HepG2 (cell line): ENCODE results near the gene FAM117A.

Experiments used
- FIP1L1 ChIP-seq: fragments of 200-400 bp; formaldehyde crosslinking; IDR thresholded peaks from 2 replicates; pipeline ENCODE4 v1.6.1; 2018; ENCODE audit warnings: low read depth, mild to moderate bottlenecking, low read length, moderate library complexity, borderline replicate concordance; ENCODE audit not compliant: insufficient read depth
- FOXO4 ChIP-seq: sonication (generic); formaldehyde crosslinking; conservative IDR thresholded peaks from 2 replicates; pipeline ENCODE4 v1.8.1; 2023; ENCODE audit warnings: missing genetic modification reagents
- HOXA3 ChIP-seq: sonication (generic); formaldehyde crosslinking; IDR thresholded peaks from 2 replicates; pipeline ENCODE4 v1.5.0; 2020; ENCODE audit warnings: missing genetic modification reagents
- JDP2 ChIP-seq: sonication (generic); formaldehyde crosslinking; IDR thresholded peaks from 2 replicates; pipeline ENCODE4 v1.8.1; 2022; ENCODE audit warnings: missing genetic modification reagents, borderline replicate concordance
- POLR2A ChIP-seq, 2 experiments: IDR thresholded peaks; 2 replicates each; pipeline ENCODE4 v1.6.1; 2011; ENCODE audit warnings: low read depth in 2 of 2, low read length in 2 of 2, mild to moderate bottlenecking in 1 of 2, moderate library complexity in 1 of 2; ENCODE audit not compliant: insufficient read depth in 1 of 2
- SCMH1 ChIP-seq: sonication (generic); formaldehyde crosslinking; IDR thresholded peaks from 2 replicates; pipeline ENCODE4 v1.9.0; 2021; ENCODE audit warnings: missing genetic modification reagents, mild to moderate bottlenecking, borderline replicate concordance
- TOE1 ChIP-seq: sonication (generic); formaldehyde crosslinking; IDR thresholded peaks from 2 replicates; pipeline ENCODE4 v1.4.0; 2020; ENCODE audit warnings: mild to moderate bottlenecking, missing genetic modification reagents
- TF ChIP-seq, protein P1 (sequence below): sonication (generic); formaldehyde crosslinking; IDR thresholded peaks from 2 replicates; pipeline ENCODE4 v1.5.0; 2020; ENCODE audit warnings: mild to moderate bottlenecking, missing genetic modification reagents, moderate library complexity
- TF ChIP-seq, protein P2 (sequence below): sonication (generic); formaldehyde crosslinking; IDR thresholded peaks from 2 replicates; pipeline ENCODE4 v1.5.1; 2020; ENCODE audit warnings: mild to moderate bottlenecking, missing genetic modification reagents

DNA sequence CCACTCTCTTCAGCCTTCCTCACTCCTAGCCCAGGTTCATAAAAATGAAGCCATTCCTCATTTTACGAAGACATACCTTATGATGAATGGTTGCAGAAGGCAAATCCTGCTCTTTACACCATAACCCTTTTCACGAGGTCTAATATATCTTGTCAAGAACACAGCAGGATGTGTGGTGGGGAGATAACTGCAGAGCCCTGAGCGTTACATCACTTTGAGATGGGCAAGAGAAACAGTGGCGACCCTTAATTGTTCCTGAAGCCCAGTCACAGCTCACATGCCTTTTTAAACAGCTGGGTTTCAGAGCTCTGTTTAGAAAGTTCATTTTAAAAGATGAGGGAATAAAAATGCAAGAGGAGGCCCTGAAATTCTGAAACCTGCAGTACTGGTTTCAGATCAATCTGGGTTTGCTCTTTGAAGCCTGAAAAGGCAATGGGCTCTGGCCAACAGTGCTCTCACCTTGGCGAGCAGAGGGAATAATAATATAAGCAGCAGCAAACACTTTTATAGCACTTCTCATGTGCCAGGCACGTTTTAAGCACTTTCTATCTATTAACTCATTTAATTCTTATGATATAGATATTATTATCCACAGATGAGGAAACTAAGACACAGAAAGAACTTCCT, 2.9 kb downstream of the FAM117A start:
- TF ChIP-seq, protein P1, sequence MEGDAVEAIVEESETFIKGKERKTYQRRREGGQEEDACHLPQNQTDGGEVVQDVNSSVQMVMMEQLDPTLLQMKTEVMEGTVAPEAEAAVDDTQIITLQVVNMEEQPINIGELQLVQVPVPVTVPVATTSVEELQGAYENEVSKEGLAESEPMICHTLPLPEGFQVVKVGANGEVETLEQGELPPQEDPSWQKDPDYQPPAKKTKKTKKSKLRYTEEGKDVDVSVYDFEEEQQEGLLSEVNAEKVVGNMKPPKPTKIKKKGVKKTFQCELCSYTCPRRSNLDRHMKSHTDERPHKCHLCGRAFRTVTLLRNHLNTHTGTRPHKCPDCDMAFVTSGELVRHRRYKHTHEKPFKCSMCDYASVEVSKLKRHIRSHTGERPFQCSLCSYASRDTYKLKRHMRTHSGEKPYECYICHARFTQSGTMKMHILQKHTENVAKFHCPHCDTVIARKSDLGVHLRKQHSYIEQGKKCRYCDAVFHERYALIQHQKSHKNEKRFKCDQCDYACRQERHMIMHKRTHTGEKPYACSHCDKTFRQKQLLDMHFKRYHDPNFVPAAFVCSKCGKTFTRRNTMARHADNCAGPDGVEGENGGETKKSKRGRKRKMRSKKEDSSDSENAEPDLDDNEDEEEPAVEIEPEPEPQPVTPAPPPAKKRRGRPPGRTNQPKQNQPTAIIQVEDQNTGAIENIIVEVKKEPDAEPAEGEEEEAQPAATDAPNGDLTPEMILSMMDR (CRISPR knock-in tag), result no peak
- TF ChIP-seq HOXA3 (CRISPR knock-in tag) (no peak), FOXO4 (no peak), SCMH1 (CRISPR knock-in tag) (no peak), FIP1L1 (no peak), JDP2 (no peak), TOE1 (CRISPR knock-in tag) (no peak), POLR2A (IDR thresholded peaks at IDR 0.05; ENCODE audit: insufficient read depth in 1 of 2, low read depth in 2 of 2, low read length in 2 of 2) (no peak)
- TF ChIP-seq, protein P2, sequence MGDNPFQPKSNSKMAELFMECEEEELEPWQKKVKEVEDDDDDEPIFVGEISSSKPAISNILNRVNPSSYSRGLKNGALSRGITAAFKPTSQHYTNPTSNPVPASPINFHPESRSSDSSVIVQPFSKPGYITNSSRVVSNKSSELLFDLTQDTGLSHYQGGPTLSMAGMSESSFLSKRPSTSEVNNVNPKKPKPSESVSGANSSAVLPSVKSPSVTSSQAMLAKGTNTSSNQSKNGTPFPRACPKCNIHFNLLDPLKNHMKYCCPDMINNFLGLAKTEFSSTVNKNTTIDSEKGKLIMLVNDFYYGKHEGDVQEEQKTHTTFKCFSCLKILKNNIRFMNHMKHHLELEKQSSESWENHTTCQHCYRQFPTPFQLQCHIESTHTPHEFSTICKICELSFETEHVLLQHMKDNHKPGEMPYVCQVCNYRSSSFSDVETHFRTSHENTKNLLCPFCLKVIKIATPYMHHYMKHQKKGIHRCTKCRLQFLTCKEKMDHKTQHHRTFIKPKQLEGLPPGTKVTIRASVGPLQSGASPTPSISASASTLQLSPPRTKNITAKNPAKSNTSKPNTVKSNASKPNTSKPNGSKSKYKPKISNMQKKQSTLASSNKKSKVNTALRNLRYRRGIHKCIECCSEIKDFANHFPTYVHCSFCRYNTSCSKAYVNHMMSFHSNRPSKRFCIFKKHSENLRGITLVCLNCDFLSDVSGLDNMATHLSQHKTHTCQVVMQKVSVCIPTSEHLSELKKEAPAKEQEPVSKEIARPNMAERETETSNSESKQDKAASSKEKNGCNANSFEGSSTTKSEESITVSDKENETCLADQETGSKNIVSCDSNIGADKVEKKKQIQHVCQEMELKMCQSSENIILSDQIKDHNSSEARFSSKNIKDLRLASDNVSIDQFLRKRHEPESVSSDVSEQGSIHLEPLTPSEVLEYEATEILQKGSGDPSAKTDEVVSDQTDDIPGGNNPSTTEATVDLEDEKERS (CRISPR knock-in tag), result no peak
